Fibroblast of lung (primary cell): ENCODE data around the gene GABBR2. TPM values are rescaled to one million over a fixed set of nuclear protein-coding genes. Genes with fewer than 3 reads are reported as not detected.
"Not testable (repeated sequence)": the region's sequence is repeated elsewhere in the genome, so short reads cannot be mapped to it uniquely, and the experiment has no call there.

Experiments used
- DNase-seq, 2 donors: peaks; one replicate each; pipeline versions ENCODE4 v3.0.0 to v3.0.0-alpha.2; 2010; ENCODE audit warnings: low read depth in 2 of 2
- H2AFZ ChIP-seq: 2 replicates; pipeline ENCODE4 v1.5.1; 2012; ENCODE audit warnings: low read length, control low read depth, inconsistent platforms
- H3K27ac ChIP-seq: 2 replicates; pipeline ENCODE4 v1.5.1; 2011; ENCODE audit warnings: low read length, control low read depth; ENCODE audit not compliant: insufficient read depth
- H3K27me3 ChIP-seq: 2 replicates; pipeline ENCODE4 v1.5.1; 2011; ENCODE audit warnings: mild to moderate bottlenecking, low read length; ENCODE audit not compliant: control insufficient read depth, insufficient read depth
- H3K36me3 ChIP-seq: 2 replicates; pipeline ENCODE4 v1.5.1; 2011; ENCODE audit warnings: low read length; ENCODE audit not compliant: control insufficient read depth, insufficient read depth
- H3K4me1 ChIP-seq: 2 replicates; pipeline ENCODE4 v1.5.1; 2011; ENCODE audit warnings: low read length; ENCODE audit not compliant: control insufficient read depth, insufficient read depth; ENCODE audit errors: extremely low read depth
- H3K4me2 ChIP-seq: 2 replicates; pipeline ENCODE4 v1.5.1; 2011; ENCODE audit warnings: low read length, control low read depth; ENCODE audit not compliant: insufficient read depth; ENCODE audit errors: extremely low read depth
- H3K4me3 ChIP-seq, 4 experiments: fragments of 200-600 bp in 1 of 4; sonication (generic) in 1 of 4; replicated peaks in 1 of 4; 2 replicates each; pipeline ENCODE4 v1.5.1; 2011 to 2016; ENCODE audit warnings: low read length in 4 of 4, low read depth in 3 of 4, mild to moderate bottlenecking in 3 of 4, control low read depth in 2 of 4, inconsistent platforms in 1 of 4, mixed read lengths in 1 of 4; ENCODE audit not compliant: insufficient read depth in 1 of 4; ENCODE audit errors: control extremely low read depth in 1 of 4
- H3K79me2 ChIP-seq: 2 replicates; pipeline ENCODE4 v1.5.1; 2012; ENCODE audit warnings: mild to moderate bottlenecking, low read length, inconsistent platforms; ENCODE audit not compliant: control insufficient read depth, insufficient read depth
- H3K9ac ChIP-seq: 2 replicates; pipeline ENCODE4 v1.5.1; 2011; ENCODE audit warnings: mild to moderate bottlenecking, low read length, control low read depth; ENCODE audit not compliant: insufficient read depth
- H3K9me3 ChIP-seq: 2 replicates; pipeline ENCODE4 v1.5.1; 2012; ENCODE audit warnings: low read depth, low read length; ENCODE audit not compliant: control insufficient read depth, insufficient read depth
- H4K20me1 ChIP-seq: 2 replicates; pipeline ENCODE4 v1.5.1; 2011; ENCODE audit warnings: low read length; ENCODE audit not compliant: control insufficient read depth, insufficient read depth; ENCODE audit errors: extremely low read depth
- EZH2 ChIP-seq: IDR thresholded peaks from 2 replicates; pipeline ENCODE4 v1.5.1; 2012; ENCODE audit warnings: low read length, control low read depth, mild to moderate bottlenecking; ENCODE audit errors: missing control alignments
- polyA plus RNA-seq, 2 donors: library from polyadenylated mRNA; depleted of rRNA in 1 of 2; stranded (reverse) in 1 of 2; unstranded in 1 of 2; fragments of >200 nt; gene quantifications; 2 replicates each; pipeline ENCODE4 v1.2.1, GENCODE V29; 2011 to 2012; ENCODE audit warnings: missing spikeins in 1 of 2
- total RNA-seq: library from RNA; depleted of rRNA; stranded (reverse); fragments of >200 nt; gene quantifications from 2 replicates; pipeline ENCODE4 v1.2.1, GENCODE V29; 2014
- TF ChIP-seq, protein P1 (sequence below), 2 donors: IDR thresholded peaks in 1 of 2; conservative IDR thresholded peaks in 1 of 2; 1 replicate in 1 of 2; 2 replicates in 1 of 2; pipeline ENCODE4 v1.5.1; 2011 to 2012; ENCODE audit warnings: low read length in 2 of 2, control low read depth in 1 of 2, inconsistent platforms in 1 of 2, low read depth in 1 of 2, mild to moderate bottlenecking in 1 of 2

The GABBR2 gene
- total and polyA plus RNA-seq, 2 donors (not counting 1 experiment from before 2014, with no cell fraction given) = 0.32 to 0.33 TPM

DNA sequence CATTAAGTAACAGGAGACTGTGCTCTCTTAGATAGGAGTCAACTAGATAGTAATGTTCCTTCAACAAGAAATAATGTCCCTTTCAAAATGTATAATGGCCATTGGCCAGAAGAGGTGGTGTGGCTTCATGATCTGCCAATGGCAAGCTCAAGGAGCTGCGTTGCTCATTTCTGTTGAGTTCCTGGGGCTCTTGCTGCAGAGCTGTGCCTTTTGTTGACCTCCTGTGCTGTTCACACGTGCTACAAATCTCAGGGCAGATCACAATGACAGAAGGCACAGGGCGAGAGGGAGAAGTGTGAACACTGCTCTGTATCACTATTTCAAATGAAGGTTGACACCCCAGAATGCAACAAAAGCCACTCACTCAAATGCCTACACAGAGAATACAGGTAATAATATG, 437.3 kb downstream of the GABBR2 start:
- H4K20me1 ChIP-seq = no peaks in the 10 kb centered on the region
- H3K9me3 ChIP-seq = no peaks in the 10 kb centered on the region
- no peak overlapping the region for H3K4me2 ChIP-seq
- H3K27me3 ChIP-seq = peaks cover 13% of the 10 kb centered on the region
- DNase-seq = no peak
- no peak overlapping the region for H3K4me3 ChIP-seq
- no peaks in the 10 kb centered on the region for H3K36me3 ChIP-seq
- no peak for TF ChIP-seq EZH2
- TF ChIP-seq, protein P1, sequence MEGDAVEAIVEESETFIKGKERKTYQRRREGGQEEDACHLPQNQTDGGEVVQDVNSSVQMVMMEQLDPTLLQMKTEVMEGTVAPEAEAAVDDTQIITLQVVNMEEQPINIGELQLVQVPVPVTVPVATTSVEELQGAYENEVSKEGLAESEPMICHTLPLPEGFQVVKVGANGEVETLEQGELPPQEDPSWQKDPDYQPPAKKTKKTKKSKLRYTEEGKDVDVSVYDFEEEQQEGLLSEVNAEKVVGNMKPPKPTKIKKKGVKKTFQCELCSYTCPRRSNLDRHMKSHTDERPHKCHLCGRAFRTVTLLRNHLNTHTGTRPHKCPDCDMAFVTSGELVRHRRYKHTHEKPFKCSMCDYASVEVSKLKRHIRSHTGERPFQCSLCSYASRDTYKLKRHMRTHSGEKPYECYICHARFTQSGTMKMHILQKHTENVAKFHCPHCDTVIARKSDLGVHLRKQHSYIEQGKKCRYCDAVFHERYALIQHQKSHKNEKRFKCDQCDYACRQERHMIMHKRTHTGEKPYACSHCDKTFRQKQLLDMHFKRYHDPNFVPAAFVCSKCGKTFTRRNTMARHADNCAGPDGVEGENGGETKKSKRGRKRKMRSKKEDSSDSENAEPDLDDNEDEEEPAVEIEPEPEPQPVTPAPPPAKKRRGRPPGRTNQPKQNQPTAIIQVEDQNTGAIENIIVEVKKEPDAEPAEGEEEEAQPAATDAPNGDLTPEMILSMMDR (conservative IDR thresholded peaks at IDR 0.05 in 1 of 2, IDR thresholded peaks at IDR 0.05 in 1 of 2; ENCODE audit: low read depth in 1 of 2, low read length in 2 of 2) = no peak
- no peaks in the 10 kb centered on the region for H3K79me2 ChIP-seq
- no peak overlapping the region for H3K27ac ChIP-seq
- H3K4me1 ChIP-seq = no peaks in the 10 kb centered on the region
- no peak overlapping the region for H3K9ac ChIP-seq
- no peak overlapping the region for H2AFZ ChIP-seq

DNA sequence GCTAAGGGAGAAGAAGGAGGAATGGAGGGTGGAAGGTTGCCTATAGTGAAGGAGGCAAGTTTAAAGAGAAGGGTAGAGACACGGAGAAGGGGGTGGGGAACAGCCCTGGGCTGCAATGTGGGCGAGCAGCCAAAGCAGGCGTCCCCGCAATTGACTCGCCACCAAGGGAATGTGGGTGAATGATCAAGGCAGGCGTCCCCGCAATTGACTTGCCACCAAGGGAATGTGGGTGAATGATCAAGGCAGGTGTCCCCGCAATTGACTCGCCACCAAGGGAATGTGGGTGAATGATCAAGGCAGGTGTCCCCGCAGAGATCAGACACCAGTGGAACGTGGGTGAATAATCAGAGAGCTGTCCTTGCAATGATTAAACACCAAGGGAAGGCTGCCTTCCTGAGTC, 438.5 kb downstream of the GABBR2 start:
- H3K4me3 ChIP-seq, H3K9me3 ChIP-seq, H2AFZ ChIP-seq, H3K27ac ChIP-seq, H3K4me2 ChIP-seq, H3K36me3 ChIP-seq, H4K20me1 ChIP-seq, H3K9ac ChIP-seq, H3K79me2 ChIP-seq, H3K27me3 ChIP-seq, H3K4me1 ChIP-seq, DNase-seq: not testable (repeated sequence)

DNA sequence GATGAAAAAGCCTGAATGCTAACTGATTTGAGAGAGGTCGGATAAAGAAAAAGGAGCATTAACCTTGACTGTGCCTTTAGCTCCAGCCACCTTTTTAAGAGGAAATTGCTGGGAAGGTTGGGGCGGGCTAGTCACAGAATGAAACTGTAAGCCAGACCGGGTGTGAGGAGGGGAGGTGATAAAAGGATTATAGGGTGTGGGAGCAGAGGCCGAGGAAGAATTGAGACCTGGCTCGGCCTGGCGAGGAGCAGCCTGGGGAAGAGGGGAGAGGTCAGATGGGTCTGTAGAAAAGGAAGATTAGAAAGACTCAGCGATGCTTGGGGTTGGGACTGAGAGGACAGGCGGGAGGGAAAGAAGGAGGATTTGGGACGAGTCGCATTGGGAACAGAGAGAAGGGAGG, 439.1 kb downstream of the GABBR2 start:
- not testable (repeated sequence) for H3K4me2 ChIP-seq, H3K79me2 ChIP-seq, H3K9me3 ChIP-seq, H2AFZ ChIP-seq, H3K36me3 ChIP-seq, H3K4me1 ChIP-seq, DNase-seq, H3K27me3 ChIP-seq, H4K20me1 ChIP-seq, H3K27ac ChIP-seq, H3K4me3 ChIP-seq, H3K9ac ChIP-seq

DNA sequence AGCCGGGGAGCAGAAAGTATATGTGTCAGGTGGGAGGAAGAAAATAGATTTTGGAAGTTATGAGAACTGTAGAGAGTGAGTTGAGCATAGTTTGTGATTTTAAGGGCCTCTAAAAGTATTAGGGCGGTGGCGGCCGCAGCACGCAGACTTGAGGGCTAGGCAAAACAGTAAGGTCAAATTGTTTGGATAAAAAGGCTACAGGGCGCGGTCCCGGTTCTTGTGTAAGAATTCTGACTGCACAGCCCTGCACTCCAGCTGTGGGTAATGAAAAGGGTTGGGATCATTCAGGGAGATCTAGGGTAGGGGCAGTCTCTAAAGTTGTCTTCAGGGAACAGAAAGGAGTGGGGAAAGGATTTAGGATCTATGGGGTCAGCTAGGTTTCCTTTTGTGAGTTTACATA, 441.2 kb downstream of the GABBR2 start:
- not testable (repeated sequence) for H3K9me3 ChIP-seq, H3K4me2 ChIP-seq, H3K79me2 ChIP-seq, DNase-seq, H3K4me1 ChIP-seq, H3K27me3 ChIP-seq, H3K36me3 ChIP-seq, H3K4me3 ChIP-seq, H2AFZ ChIP-seq, H3K27ac ChIP-seq, H4K20me1 ChIP-seq, H3K9ac ChIP-seq
